ENCODE measurements around the gene ZNF154. TPM values are rescaled to one million over a fixed set of nuclear protein-coding genes. Genes with fewer than 3 reads are reported as not detected.
A peak's percentile ranks its signal among the peaks of the same experiment; 100 is the strongest.

The ZNF154 gene
- polyA plus RNA-seq, 3 donors from 2014 or later = 1.6 to 4.2 (median 3.2) TPM

- Mint-ChIP-seq H3K36me3 (peaks cover 29 to 44% (median 34%) of the 10 kb centered on the region in 3 donors), H3K27ac (no peak overlapping the region), H3K4me1 (peaks cover 17 to 23% of the 10 kb centered on the region in 2 donors), H3K4me3 (no peak overlapping the region), H3K27me3 (ENCODE audit: low read depth in 3 of 3) (peaks cover 2 to 9% (median 4%) of the 10 kb centered on the region in 3 donors), H3K9me3 (peaks cover 4 to 88% (median 51%) of the 10 kb centered on the region in 6 donors)
- no peak for DNase-seq
Observed at GRCh38 chr19:57712222-57712621, 3.2 kb upstream of the ZNF154 start.

- peaks cover 36 to 41% (median 38%) of the 10 kb centered on the region in 3 donors for H3K36me3 Mint-ChIP-seq
- H3K4me3 Mint-ChIP-seq = peak overlapping the region; percentile 84 to 97 (median 90)
- peaks cover 28 to 49% of the 10 kb centered on the region in 2 donors for H3K4me1 Mint-ChIP-seq
- no peak for DNase-seq
- H3K9me3 Mint-ChIP-seq = peaks cover 5 to 92% (median 44%) of the 10 kb centered on the region in 6 donors
- H3K27me3 Mint-ChIP-seq (ENCODE audit: low read depth in 3 of 3) = peaks cover 2 to 9% (median 4%) of the 10 kb centered on the region in 3 donors
- H3K27ac Mint-ChIP-seq = peak overlapping the region in 5 of 6 donors; percentile 55 to 95 (median 88)
Observed at GRCh38 chr19:57709616-57710015, 612 bp upstream of the ZNF154 start.

GRCh38 chr19:57706346-57706745 lies 2.7 kb downstream of the ZNF154 start:
- Mint-ChIP-seq H3K4me3 (peak overlapping the region in 3 of 5 donors; percentile 4 to 34 (median 10)), H3K27ac (peak overlapping the region in 1 of 6 donors; percentile 24), H3K27me3 (ENCODE audit: low read depth in 3 of 3) (peaks cover 2 to 9% (median 4%) of the 10 kb centered on the region in 3 donors), H3K36me3 (peaks cover 45 to 54% (median 52%) of the 10 kb centered on the region in 3 donors), H3K4me1 (peaks cover 31 to 66% of the 10 kb centered on the region in 2 donors), H3K9me3 (peaks cover 10 to 93% (median 56%) of the 10 kb centered on the region in 6 donors)
- no peak for DNase-seq

GRCh38 chr19:57701625-57702024 lies 7.4 kb downstream of the ZNF154 start:
- Mint-ChIP-seq H3K27ac (no peak overlapping the region), H3K4me1 (peaks cover 11 to 37% of the 10 kb centered on the region in 2 donors), H3K36me3 (peaks cover 54 to 81% (median 63%) of the 10 kb centered on the region in 3 donors), H3K9me3 (peaks cover 14 to 94% (median 51%) of the 10 kb centered on the region in 6 donors), H3K27me3 (ENCODE audit: low read depth in 3 of 3) (peaks cover 0 to 6% (median 1%) of the 10 kb centered on the region in 3 donors), H3K4me3 (no peak overlapping the region)
- DNase-seq = no peak

- Mint-ChIP-seq H3K27me3 (ENCODE audit: low read depth in 3 of 3) (peaks cover 0 to 12% (median 3%) of the 10 kb centered on the region in 3 donors), H3K27ac (no peak overlapping the region), H3K4me3 (no peak overlapping the region), H3K9me3 (peaks cover 38 to 99% (median 67%) of the 10 kb centered on the region in 6 donors), H3K4me1 (peaks cover 8 to 18% of the 10 kb centered on the region in 2 donors), H3K36me3 (peaks cover 43 to 56% (median 50%) of the 10 kb centered on the region in 3 donors)
- DNase-seq = no peak
Observed at GRCh38 chr19:57689750-57690149, 19.3 kb downstream of the ZNF154 start.

- H3K27me3 Mint-ChIP-seq (ENCODE audit: low read depth in 3 of 3) = peaks cover 0 to 12% (median 1%) of the 10 kb centered on the region in 3 donors
- H3K27ac Mint-ChIP-seq = no peak overlapping the region
- no peak overlapping the region for H3K4me3 Mint-ChIP-seq
- H3K9me3 Mint-ChIP-seq = peaks cover 52 to 99% (median 75%) of the 10 kb centered on the region in 6 donors
- DNase-seq = no peak
- H3K36me3 Mint-ChIP-seq = peaks cover 56 to 66% (median 63%) of the 10 kb centered on the region in 3 donors
- H3K4me1 Mint-ChIP-seq = peaks cover 20 to 33% of the 10 kb centered on the region in 2 donors
Observed at GRCh38 chr19:57688011-57688763, 20.8 kb downstream of the ZNF154 start.

- Mint-ChIP-seq H3K9me3 (peaks cover 57 to 99% (median 78%) of the 10 kb centered on the region in 6 donors), H3K36me3 (peaks cover 63 to 73% (median 64%) of the 10 kb centered on the region in 3 donors), H3K4me3 (no peak overlapping the region), H3K27me3 (ENCODE audit: low read depth in 3 of 3) (peaks cover 0 to 10% (median 1%) of the 10 kb centered on the region in 3 donors), H3K27ac (no peak overlapping the region), H3K4me1 (peaks cover 27 to 40% of the 10 kb centered on the region in 2 donors)
- no peak for DNase-seq
Observed at GRCh38 chr19:57687363-57688010, 21.5 kb downstream of the ZNF154 start.

GRCh38 chr19:57686727-57687126 lies 22.3 kb downstream of the ZNF154 start:
- peaks cover 66 to 79% (median 69%) of the 10 kb centered on the region in 3 donors for H3K36me3 Mint-ChIP-seq
- DNase-seq = no peak
- peaks cover 4 to 12% (median 5%) of the 10 kb centered on the region in 3 donors for H3K27me3 Mint-ChIP-seq (ENCODE audit: low read depth in 3 of 3)
- peaks cover 35 to 48% of the 10 kb centered on the region in 2 donors for H3K4me1 Mint-ChIP-seq
- peaks cover 60 to 99% (median 84%) of the 10 kb centered on the region in 6 donors for H3K9me3 Mint-ChIP-seq
- no peak overlapping the region for H3K4me3 Mint-ChIP-seq
- no peak overlapping the region for H3K27ac Mint-ChIP-seq

- peak overlapping the region; percentile 81 to 95 (median 92) for H3K27ac Mint-ChIP-seq
- H3K4me3 Mint-ChIP-seq = peak overlapping the region; percentile 97 to 98 (median 98)
- H3K27me3 Mint-ChIP-seq (ENCODE audit: low read depth in 3 of 3) = peaks cover 12 to 13% (median 12%) of the 10 kb centered on the region in 3 donors
- no peak for DNase-seq
- peaks cover 49 to 57% (median 54%) of the 10 kb centered on the region in 3 donors for H3K36me3 Mint-ChIP-seq
- H3K9me3 Mint-ChIP-seq = peaks cover 44 to 84% (median 61%) of the 10 kb centered on the region in 6 donors
- peaks cover 41 to 73% of the 10 kb centered on the region in 2 donors for H3K4me1 Mint-ChIP-seq
Observed at GRCh38 chr19:57682226-57682766, 26.7 kb downstream of the ZNF154 start.

- no peak for DNase-seq
- Mint-ChIP-seq H3K27ac (no peak overlapping the region), H3K27me3 (ENCODE audit: low read depth in 3 of 3) (peaks cover 3 to 8% (median 7%) of the 10 kb centered on the region in 3 donors), H3K4me1 (peaks cover 2 to 20% of the 10 kb centered on the region in 2 donors), H3K36me3 (peaks cover 0 to 5% (median 3%) of the 10 kb centered on the region in 3 donors), H3K4me3 (no peak overlapping the region), H3K9me3 (peaks cover 0 to 40% (median 9%) of the 10 kb centered on the region in 6 donors)
Observed at GRCh38 chr19:57675881-57676280, 33.1 kb downstream of the ZNF154 start.

- H3K4me3 Mint-ChIP-seq = no peak overlapping the region
- peaks cover 0 to 8% (median 5%) of the 10 kb centered on the region in 3 donors for H3K27me3 Mint-ChIP-seq (ENCODE audit: low read depth in 3 of 3)
- H3K4me1 Mint-ChIP-seq = no peaks in the 10 kb centered on the region
- no peak for DNase-seq
- H3K27ac Mint-ChIP-seq = no peak overlapping the region
- H3K36me3 Mint-ChIP-seq = peaks cover 0 to 5% (median 0%) of the 10 kb centered on the region in 3 donors
- H3K9me3 Mint-ChIP-seq = peaks cover 0 to 16% (median 8%) of the 10 kb centered on the region in 6 donors
Observed at GRCh38 chr19:57672466-57672865, 36.5 kb downstream of the ZNF154 start.

- peaks cover 0 to 13% (median 8%) of the 10 kb centered on the region in 3 donors for H3K27me3 Mint-ChIP-seq (ENCODE audit: low read depth in 3 of 3)
- H3K9me3 Mint-ChIP-seq = peaks cover 0 to 16% (median 5%) of the 10 kb centered on the region in 6 donors
- DNase-seq = no peak
- no peak overlapping the region for H3K4me3 Mint-ChIP-seq
- H3K27ac Mint-ChIP-seq = no peak overlapping the region
- H3K4me1 Mint-ChIP-seq = no peaks in the 10 kb centered on the region
- H3K36me3 Mint-ChIP-seq = peaks cover 0 to 4% (median 3%) of the 10 kb centered on the region in 3 donors
Observed at GRCh38 chr19:57671124-57671895, 37.7 kb downstream of the ZNF154 start.

GRCh38 chr19:57668635-57669034 lies 40.4 kb downstream of the ZNF154 start, which contains the start of gene ZSCAN4:
Gene ZSCAN4 (plus strand): TSS chr19:57668935. CDS start chr19:57676146, 7,211 bp downstream.
- Mint-ChIP-seq H3K27me3 (ENCODE audit: low read depth in 3 of 3) (peaks cover 2 to 13% (median 11%) of the 10 kb centered on the region in 3 donors), H3K36me3 (peaks cover 0 to 3% (median 0%) of the 10 kb centered on the region in 3 donors), H3K9me3 (peaks cover 0 to 6% (median under 1%) of the 10 kb centered on the region in 6 donors), H3K4me3 (no peak within 1 kb of the TSS), H3K27ac (no peak within 1 kb of the TSS), H3K4me1 (peaks cover 0 to 4% of the 10 kb centered on the region in 2 donors)
- no peak for DNase-seq

All from immature natural killer cell (primary cell).